ENCODE measurements around the gene UBL5.
"Not testable (repeated sequence)": the region's sequence is repeated elsewhere in the genome, so short reads cannot be mapped to it uniquely, and the experiment has no call there.

Gene UBL5

GRCh38 chr19:9811139-9811538, 16.6 kb upstream of the UBL5 start:
- no peak for DNase-seq (ENCODE audit: low read depth, low spot score)

GRCh38 chr19:9818175-9818733, 9.5 kb upstream of the UBL5 start:
- DNase-seq (ENCODE audit: low read depth, low spot score) = no peak

- peak; percentile 100 for DNase-seq (ENCODE audit: low read depth, low spot score)
These were observed 8.8 kb upstream of the UBL5 start, which contains the start of gene FBXL12 for GRCh38 chr19:9818734-9819595. FBXL12 (minus strand) TSS chr19:9819079; CDS start chr19:9818813, 266 bp downstream.

GRCh38 chr19:9819596-9819909, 8.2 kb upstream of the UBL5 start:
- no peak for DNase-seq (ENCODE audit: low read depth, low spot score)

- DNase-seq (ENCODE audit: low read depth, low spot score) = not testable (repeated sequence)
These were observed 7.7 kb upstream of the UBL5 start for GRCh38 chr19:9820034-9820433.

GRCh38 chr19:9823816-9824215, 3.9 kb upstream of the UBL5 start:
- no peak for DNase-seq (ENCODE audit: low read depth, low spot score)

- DNase-seq (ENCODE audit: low read depth, low spot score) = no peak
These were observed 889 bp downstream of the UBL5 start for GRCh38 chr19:9828551-9829063.

- DNase-seq (ENCODE audit: low read depth, low spot score) = no peak
These were observed 6.6 kb downstream of the UBL5 start for GRCh38 chr19:9834307-9834725.

GRCh38 chr19:9834726-9835506, 7.2 kb downstream of the UBL5 start, which contains the start of gene PIN1:
PIN1 (plus strand) TSS chr19:9835318; CDS start chr19:9835345, 27 bp downstream.
- DNase-seq (ENCODE audit: low read depth, low spot score) = peak; percentile 97

GRCh38 chr19:9835507-9835949, 7.8 kb downstream of the UBL5 start:
- DNase-seq (ENCODE audit: low read depth, low spot score) = no peak

- DNase-seq (ENCODE audit: low read depth, low spot score) = no peak
These were observed 8.3 kb downstream of the UBL5 start for GRCh38 chr19:9836021-9836420.

- DNase-seq (ENCODE audit: low read depth, low spot score) = no peak
These were observed 10.6 kb downstream of the UBL5 start for GRCh38 chr19:9838324-9838723.

GRCh38 chr19:9839415-9839814, 11.7 kb downstream of the UBL5 start:
- no peak for DNase-seq (ENCODE audit: low read depth, low spot score)

GRCh38 chr19:9842834-9843625, 15.3 kb downstream of the UBL5 start:
- DNase-seq (ENCODE audit: low read depth, low spot score) = no peak

- DNase-seq (ENCODE audit: low read depth, low spot score) = not testable (repeated sequence)
These were observed 16.0 kb downstream of the UBL5 start for GRCh38 chr19:9843626-9844273.

- no peak for DNase-seq (ENCODE audit: low read depth, low spot score)
These were observed 19.5 kb downstream of the UBL5 start for GRCh38 chr19:9847087-9847671.

- no peak for DNase-seq (ENCODE audit: low read depth, low spot score)
These were observed 20.3 kb downstream of the UBL5 start for GRCh38 chr19:9848060-9848459.

- DNase-seq (ENCODE audit: low read depth, low spot score) = no peak
These were observed 21.0 kb downstream of the UBL5 start for GRCh38 chr19:9848762-9849161.

- DNase-seq (ENCODE audit: low read depth, low spot score) = no peak
These were observed 22.1 kb downstream of the UBL5 start for GRCh38 chr19:9849791-9850190.

- DNase-seq (ENCODE audit: low read depth, low spot score) = no peak
These were observed 22.7 kb downstream of the UBL5 start for GRCh38 chr19:9850235-9850959.
